Psoas muscle (tissue), 8 donors: ENCODE data around the gene PTPRD. TPM values are rescaled to one million over a fixed set of nuclear protein-coding genes. Genes with fewer than 3 reads are reported as not detected.

Experiments
- ATAC-seq, 4 donors: fragments of 200-7000 bp; cut with Tn5 transposase; one replicate each; pipeline ENCODE4 v1.9.1; 2020; ENCODE audit warnings: moderate library complexity in 3 of 4, mild to moderate bottlenecking in 2 of 4
- DNase-seq, 2 donors: peaks; one replicate each; pipeline ENCODE4 v3.0.0-alpha.2; 2020
- H3K27ac ChIP-seq: fragments of 200-600 bp; one replicate; pipeline ENCODE4 v1.8.0; 2022
- H3K27me3 ChIP-seq, 3 donors: fragments of 200-600 bp in 1 of 3; one replicate each; pipeline versions ENCODE4 v1.6.1 to v1.8.0; 2013 to 2022; ENCODE audit warnings: low read length in 2 of 3, mild to moderate bottlenecking in 2 of 3, moderate library complexity in 1 of 3; ENCODE audit not compliant: insufficient read depth in 3 of 3
- H3K36me3 ChIP-seq, 2 donors: fragments of 200-600 bp in 1 of 2; one replicate each; pipeline versions ENCODE4 v1.6.1 to v1.8.0; 2013 to 2022; ENCODE audit warnings: low read depth in 1 of 2, mild to moderate bottlenecking in 1 of 2, moderate library complexity in 1 of 2; ENCODE audit not compliant: insufficient read depth in 1 of 2
- H3K4me1 ChIP-seq: fragments of 200-600 bp; one replicate; pipeline ENCODE4 v1.8.0; 2022
- H3K4me3 ChIP-seq: fragments of 200-600 bp; one replicate; pipeline ENCODE4 v1.8.0; 2022; ENCODE audit warnings: mild to moderate bottlenecking
- H3K9me3 ChIP-seq: fragments of 200-600 bp; one replicate; pipeline ENCODE4 v1.8.0; 2022
- CTCF ChIP-seq: fragments of 200-600 bp; IDR thresholded peaks from one replicate; pipeline ENCODE4 v1.8.0; 2022; ENCODE audit warnings: antibody characterized with exemption
- WGBS, 3 donors: extraction: QIAGEN DNeasy Blood & Tissue Kit; methylation state at CpG; one replicate each; pipeline versions ENCODE4 v1.1.6 to v1.1.7; 2013; 5-methylcytosine and 5-hydroxymethylcytosine counted together
- intact Hi-C, 2 donors: fragments of 100-400 bp; cut with DNase I; formaldehyde crosslinking; loops; one replicate each; pipeline versions ENCODE4 v1.11.0 to v1.14.2; 2022
- polyA plus RNA-seq, 3 donors: library from polyadenylated mRNA; stranded (reverse); fragments of 200-250 nt; gene quantifications; one replicate each; pipeline ENCODE4 v1.2.3, GENCODE V29; 2013
- total RNA-seq, 4 donors: library from RNA; stranded (reverse); fragmentation: NEBNext Ultra II Directional in 2 of 4; extraction: Animal tissue kit (Norgen Biotek cat#: 25700) in 2 of 4; gene quantifications; one replicate each; pipeline versions ENCODE4 v1.2.1 to v1.2.4, GENCODE V29; 2021 to 2023
- donor health status: healthy with polysubstance abuse.
- donor health status: DM: no; HTN: no; CAD: no; lungs with moderate emphysema.
- donor health status: Bipolar disorder and iron deficiency.
- donor health status: healthy.
- donor health status: DM: yes; HTN: yes; CAD: no.
- donor health status: DM: no; HTN: no; CAD: no.
- donor health status: DM: no; HTN: no; CAD: no.
- donor health status: DM: yes; HTN: yes; CAD: no.

PTPRD gene
- total and polyA plus RNA-seq, 7 donors = 0.44 to 3.1 (median 0.91) TPM

- H3K9me3 ChIP-seq = no peaks in the 10 kb centered on the region
- DNase-seq (no peak), ATAC-seq (no peak)
- no peaks in the 10 kb centered on the region for H3K36me3 ChIP-seq
- no peaks in the 10 kb centered on the region for H3K4me1 ChIP-seq
- H3K4me3 ChIP-seq = no peak overlapping the region
- intact Hi-C loops = no loop called here
- 89 to 90% (median 89%) methylated on average over 5 of the region's 5 CpGs for WGBS, 3 donors
- no peaks in the 10 kb centered on the region for H3K27me3 ChIP-seq
- TF ChIP-seq CTCF = no peak
- no peak overlapping the region for H3K27ac ChIP-seq
Measured at GRCh38 chr9:8745347-8745746, 1867.5 kb downstream of the PTPRD start.

- H3K27me3 ChIP-seq = peaks cover 0 to 2% (median 0%) of the 10 kb centered on the region in 3 donors
- ATAC-seq = no peak
- H3K4me1 ChIP-seq = no peaks in the 10 kb centered on the region
- no peak overlapping the region for H3K4me3 ChIP-seq
- H3K36me3 ChIP-seq = no peaks in the 10 kb centered on the region
- no peak for TF ChIP-seq CTCF
- intact Hi-C loops = no loop called here
- no peak for DNase-seq
- WGBS, 3 donors = 70 to 79% (median 72%) methylated on average over 2 of the region's 2 CpGs
- H3K27ac ChIP-seq = no peak overlapping the region
- H3K9me3 ChIP-seq = no peaks in the 10 kb centered on the region
Measured at GRCh38 chr9:8738945-8739344, 1873.9 kb downstream of the PTPRD start.

- ATAC-seq (no peak), DNase-seq (no peak)
- H3K27me3 ChIP-seq = peaks cover 0 to 2% (median 0%) of the 10 kb centered on the region in 3 donors
- no peaks in the 10 kb centered on the region for H3K36me3 ChIP-seq
- H3K4me3 ChIP-seq = no peak overlapping the region
- 50 to 70% (median 59%) methylated on average over 5 of the region's 5 CpGs for WGBS, 3 donors
- no peak for TF ChIP-seq CTCF
- H3K4me1 ChIP-seq = no peaks in the 10 kb centered on the region
- no peak overlapping the region for H3K27ac ChIP-seq
- intact Hi-C loops = no loop called here
- no peaks in the 10 kb centered on the region for H3K9me3 ChIP-seq
Measured at GRCh38 chr9:8736805-8737204, 1876.0 kb downstream of the PTPRD start.

- DNase-seq = no peak
- peaks cover 0 to 2% (median 0%) of the 10 kb centered on the region in 3 donors for H3K27me3 ChIP-seq
- no peaks in the 10 kb centered on the region for H3K9me3 ChIP-seq
- no peaks in the 10 kb centered on the region for H3K36me3 ChIP-seq
- H3K4me3 ChIP-seq = no peak overlapping the region
- 65 to 78% (median 76%) methylated on average over 5 of the region's 5 CpGs for WGBS, 3 donors
- TF ChIP-seq CTCF = no peak
- ATAC-seq = no peak
- intact Hi-C loops = loop anchor here in 1 of 2 donors (1.0 kb wide), 1 partner anchor 19 kb away; no protein-coding TSS in a partner anchor
- no peaks in the 10 kb centered on the region for H3K4me1 ChIP-seq
- H3K27ac ChIP-seq = no peak overlapping the region
Measured at GRCh38 chr9:8734760-8735159, 1878.0 kb downstream of the PTPRD start.
